NCI-H748 treated with DMSO at 0.1 percent for 48 hours (cell line): ENCODE data around the gene COPZ1.
"Not testable (repeated sequence)": the region's sequence is repeated elsewhere in the genome, so short reads cannot be mapped to it uniquely, and the experiment has no call there.

Experiments
- DNase-seq: peaks from one replicate; lab custom pipeline; 2025; lab: John Stamatoyannopoulos, UW

COPZ1 gene

GRCh38 chr12:54294953-54295566 lies 29.9 kb upstream of the COPZ1 start:
- DNase-seq, result no peak

- DNase-seq, result no peak
Measured at GRCh38 chr12:54296393-54297099, 28.4 kb upstream of the COPZ1 start.

- DNase-seq, result no peak
Measured at GRCh38 chr12:54298904-54299303, 26.0 kb upstream of the COPZ1 start.

- no peak for DNase-seq
Measured at GRCh38 chr12:54299515-54300224, 25.3 kb upstream of the COPZ1 start.

GRCh38 chr12:54300225-54300731 lies 24.7 kb upstream of the COPZ1 start:
- no peak for DNase-seq

- peak; percentile 15 for DNase-seq
Measured at GRCh38 chr12:54300732-54301427, 24.1 kb upstream of the COPZ1 start, which contains the start of gene NFE2. TSS of gene NFE2 (minus strand) at chr12:54301015. CDS start at chr12:54295248, 5,767 bp downstream.

GRCh38 chr12:54301428-54302048 lies 23.4 kb upstream of the COPZ1 start:
- no peak for DNase-seq

- DNase-seq, result no peak
Measured at GRCh38 chr12:54303640-54304039, 21.3 kb upstream of the COPZ1 start.

- DNase-seq, result no peak
Measured at GRCh38 chr12:54304187-54304810, 20.6 kb upstream of the COPZ1 start.

- peak; percentile 65 for DNase-seq
Measured at GRCh38 chr12:54306925-54307741, 17.8 kb upstream of the COPZ1 start.

GRCh38 chr12:54311051-54311450 lies 13.9 kb upstream of the COPZ1 start:
- no peak for DNase-seq

GRCh38 chr12:54312309-54312708 lies 12.6 kb upstream of the COPZ1 start:
- DNase-seq, result not testable (repeated sequence)

GRCh38 chr12:54321363-54321762 lies 3.6 kb upstream of the COPZ1 start:
- no peak for DNase-seq

GRCh38 chr12:54325442-54326109 lies 645 bp downstream of the COPZ1 start:
- DNase-seq, result not testable (repeated sequence)

- no peak for DNase-seq
Measured at GRCh38 chr12:54328595-54329337, 3.8 kb downstream of the COPZ1 start.

GRCh38 chr12:54329759-54330158 lies 4.8 kb downstream of the COPZ1 start:
- DNase-seq, result no peak

GRCh38 chr12:54330442-54330841 lies 5.5 kb downstream of the COPZ1 start:
- DNase-seq, result no peak

- DNase-seq, result no peak
Measured at GRCh38 chr12:54331461-54331860, 6.5 kb downstream of the COPZ1 start.

- DNase-seq, result no peak
Measured at GRCh38 chr12:54333420-54334034, 8.6 kb downstream of the COPZ1 start.
